GM03348 (cell line): ENCODE results near the gene EDAR.
A peak's percentile ranks its signal among the peaks of the same experiment; 100 is the strongest.

ENCODE experiments used
- DNase-seq: peaks from one replicate; pipeline ENCODE4 v3.0.0; 2012; ENCODE audit warnings: low spot score

The EDAR gene

DNA sequence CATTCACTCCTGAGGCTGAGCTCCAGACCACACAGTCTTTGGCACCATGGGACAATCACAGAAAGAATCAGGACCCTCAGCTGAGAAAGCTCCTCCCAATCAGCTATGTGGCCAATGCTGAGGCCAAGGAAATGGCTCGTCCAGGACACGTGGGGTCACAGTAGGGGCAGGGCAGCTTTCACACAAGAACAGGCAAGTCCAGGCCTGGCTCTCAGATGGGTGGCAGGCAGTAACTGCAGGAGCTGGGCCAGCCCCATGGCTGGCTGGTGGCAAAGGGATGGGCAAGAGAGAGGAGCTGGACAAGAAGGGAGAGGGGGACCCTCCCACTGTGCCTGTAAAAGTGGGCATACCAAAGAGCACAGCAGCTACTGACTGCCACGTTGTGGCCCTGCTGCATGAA lies 12.2 kb upstream of the EDAR start:
- no peak for DNase-seq

- DNase-seq = no peak
These were observed 11.7 kb upstream of the EDAR start for GRCh38 chr2:109000738-109001137.

GRCh38 chr2:108998911-108999310 lies 9.9 kb upstream of the EDAR start:
- DNase-seq = no peak

DNA sequence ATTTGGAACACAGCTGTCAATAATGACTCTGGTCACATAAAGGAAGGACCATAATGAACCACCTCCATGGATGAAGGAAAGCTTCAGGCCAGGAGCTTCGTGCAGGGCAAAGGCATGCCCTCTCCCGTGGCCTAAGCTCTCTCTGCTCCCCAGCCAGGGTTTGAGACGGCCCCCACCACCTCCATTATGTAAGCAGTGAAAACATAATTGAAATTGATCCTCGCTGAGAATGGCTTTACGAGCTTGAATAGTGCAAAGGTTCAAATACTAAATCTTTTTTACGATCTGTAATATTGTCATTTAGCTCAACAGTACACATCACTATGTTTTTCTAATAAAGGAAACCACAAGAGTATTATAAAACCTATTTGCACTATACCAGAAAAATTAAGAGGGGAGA lies 5.2 kb upstream of the EDAR start:
- DNase-seq = no peak

- no peak for DNase-seq
These were observed 4.3 kb upstream of the EDAR start for GRCh38 chr2:108993095-108993937.

GRCh38 chr2:108988076-108988795 lies 784 bp downstream of the EDAR start:
- no peak for DNase-seq

DNA sequence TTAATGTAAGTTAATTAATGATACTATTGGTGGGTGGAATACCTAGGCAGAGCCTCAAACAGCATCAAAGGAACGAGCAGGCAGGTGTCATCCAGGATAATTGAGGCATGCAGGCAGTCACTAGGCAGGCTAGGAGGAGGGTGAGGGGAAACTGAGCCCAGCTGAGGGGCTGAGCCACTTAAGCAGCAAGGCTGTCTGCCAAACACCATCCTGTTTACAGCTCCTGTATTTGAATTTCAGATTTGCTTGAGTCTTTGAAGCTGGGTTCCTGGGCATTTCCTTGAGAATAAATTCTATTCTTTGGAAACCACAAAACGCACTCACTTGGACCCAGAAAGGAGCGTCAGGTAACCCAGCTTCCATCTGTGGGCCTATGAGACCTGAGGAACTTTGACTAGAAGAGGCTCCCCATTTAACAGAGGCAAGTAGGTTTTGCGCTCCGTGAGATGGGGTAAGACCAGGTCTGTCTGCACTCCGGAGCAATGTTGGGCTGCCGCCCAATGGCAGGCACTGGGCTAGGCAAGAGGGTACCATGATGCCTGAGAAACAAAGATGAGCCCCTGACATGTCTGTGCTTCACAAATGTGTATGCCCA lies 2.0 kb downstream of the EDAR start:
- DNase-seq = no peak

- DNase-seq = no peak
These were observed 5.4 kb downstream of the EDAR start for GRCh38 chr2:108983610-108984009.

GRCh38 chr2:108983061-108983460 lies 6.0 kb downstream of the EDAR start:
- no peak for DNase-seq

DNA sequence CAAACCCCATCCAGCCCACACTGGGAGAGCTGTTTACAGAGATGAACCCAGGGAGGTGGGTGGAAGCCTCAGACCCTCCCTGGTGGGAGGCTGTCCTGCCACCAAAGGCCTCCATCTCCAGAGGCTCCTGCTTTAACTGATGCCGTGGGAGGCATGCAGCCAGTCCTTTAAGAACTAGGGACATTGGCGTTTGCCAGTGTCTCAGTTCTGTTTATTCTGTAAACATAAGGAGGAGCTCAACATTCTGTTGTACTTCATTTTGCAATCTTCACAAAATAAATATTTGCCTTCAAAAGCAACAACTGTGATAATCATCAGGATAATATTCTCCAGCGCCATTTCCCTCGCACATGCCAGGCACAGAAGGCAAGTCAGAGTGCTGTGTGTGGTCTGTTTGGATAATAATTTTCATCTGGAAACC lies 6.8 kb downstream of the EDAR start:
- no peak for DNase-seq

- no peak for DNase-seq
These were observed 7.2 kb downstream of the EDAR start for GRCh38 chr2:108981846-108982245.

DNA sequence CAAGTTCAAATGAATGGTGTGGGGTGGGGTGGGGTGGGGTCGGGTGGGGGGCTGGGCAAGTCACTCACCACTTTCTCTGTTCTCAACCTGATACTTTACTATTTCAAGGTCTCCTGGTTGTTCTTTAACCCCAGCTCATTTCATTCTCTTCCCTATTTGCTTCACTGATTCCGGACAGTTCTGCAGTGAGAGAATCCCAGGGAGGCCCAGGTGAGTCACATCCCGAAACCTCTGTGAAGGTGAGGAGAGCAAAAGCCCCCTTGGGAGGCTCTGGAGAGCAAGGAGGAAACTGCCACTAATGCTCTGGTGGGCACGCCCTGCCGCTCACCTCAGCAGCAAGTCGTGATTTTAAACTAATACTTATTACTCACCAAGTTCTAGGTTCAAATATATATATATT lies 8.9 kb downstream of the EDAR start:
- no peak for DNase-seq

DNA sequence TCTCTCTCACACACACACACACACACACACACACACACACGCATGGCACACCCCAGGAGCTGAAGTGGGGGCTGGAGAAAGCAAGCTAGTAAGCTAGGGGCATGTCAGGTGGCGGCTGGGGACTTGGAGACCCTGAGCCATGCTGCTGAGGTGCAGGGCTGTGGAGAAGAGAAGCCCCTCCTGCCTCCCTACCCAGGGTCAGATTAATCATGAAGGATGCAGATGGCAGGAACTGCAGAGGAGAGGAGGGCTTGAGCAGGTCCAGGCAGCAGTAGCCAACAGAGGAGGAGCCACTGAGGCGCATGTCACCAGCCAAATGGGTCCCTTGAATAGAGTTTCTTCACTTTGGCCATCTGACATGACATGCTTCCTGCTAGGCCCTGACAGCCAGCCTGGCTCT lies 9.6 kb downstream of the EDAR start:
- DNase-seq = no peak

GRCh38 chr2:108978709-108979111 lies 10.3 kb downstream of the EDAR start:
- no peak for DNase-seq

- no peak for DNase-seq
These were observed 13.2 kb downstream of the EDAR start for GRCh38 chr2:108975613-108976435.

GRCh38 chr2:108974674-108975073 lies 14.3 kb downstream of the EDAR start:
- no peak for DNase-seq

DNA sequence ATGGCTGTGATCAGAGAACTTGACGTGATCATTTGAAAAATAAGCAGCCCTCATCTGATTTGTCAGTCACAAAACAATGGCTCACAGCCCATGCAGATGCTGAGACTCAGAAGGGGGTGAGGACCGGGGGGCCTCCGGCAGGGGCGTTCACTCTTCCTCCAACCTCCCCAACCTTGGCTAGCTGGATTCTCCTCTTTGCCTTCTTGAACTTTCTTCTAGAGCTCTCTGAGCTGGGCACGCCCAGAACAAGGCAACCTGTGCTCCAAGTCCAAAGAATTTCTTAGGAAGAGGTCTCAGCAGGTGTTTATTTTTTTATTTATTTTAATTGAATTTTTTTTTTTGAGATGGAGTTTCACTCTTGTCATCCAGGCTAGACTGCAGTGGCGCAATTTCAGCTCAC lies 16.4 kb downstream of the EDAR start:
- no peak for DNase-seq

- DNase-seq = peak; percentile 65
These were observed 17.1 kb downstream of the EDAR start for GRCh38 chr2:108971661-108972566.

DNA sequence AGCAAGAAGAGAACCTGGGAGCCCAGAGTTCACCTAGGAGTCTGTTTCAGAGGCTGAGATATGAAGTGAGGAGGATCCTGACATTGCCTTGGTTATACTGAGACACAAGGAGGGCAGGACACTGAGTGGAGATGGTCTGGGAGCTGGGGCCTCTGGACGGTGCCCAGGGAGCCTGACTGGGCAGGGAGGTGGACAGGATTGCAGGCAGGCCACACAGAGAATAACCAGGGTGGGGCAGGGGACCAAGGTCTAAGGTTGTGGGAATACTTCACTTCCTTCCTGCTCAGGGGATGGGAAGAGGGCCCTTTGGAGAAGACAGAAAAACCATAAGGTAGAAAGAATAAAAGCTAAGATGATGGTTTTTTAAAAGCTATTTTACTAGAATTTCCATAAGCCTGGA lies 18.7 kb downstream of the EDAR start:
- no peak for DNase-seq

- no peak for DNase-seq
These were observed 19.2 kb downstream of the EDAR start for GRCh38 chr2:108969856-108970255.

DNA sequence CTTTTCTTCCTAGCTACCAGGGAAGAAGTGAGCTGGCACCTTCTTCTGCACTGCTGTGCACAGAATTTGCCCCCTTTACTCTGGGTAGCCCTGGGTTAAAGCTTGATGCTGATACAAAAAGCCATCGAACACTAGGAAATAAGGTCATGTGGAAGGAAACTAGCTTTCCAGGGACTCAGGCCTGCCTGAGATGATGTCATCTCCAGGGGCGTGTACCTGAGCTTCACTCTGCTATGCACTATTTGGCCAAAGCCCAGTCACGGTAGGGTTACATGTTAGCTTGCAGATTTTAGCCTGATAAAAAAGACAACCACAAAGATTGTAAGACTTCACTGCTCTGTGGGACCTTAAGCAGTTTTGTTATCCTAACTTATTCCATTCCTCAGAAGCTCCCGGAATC lies 20.4 kb downstream of the EDAR start:
- DNase-seq = no peak
